ENCODE measurements around the gene FRRS1.

The FRRS1 gene

DNA sequence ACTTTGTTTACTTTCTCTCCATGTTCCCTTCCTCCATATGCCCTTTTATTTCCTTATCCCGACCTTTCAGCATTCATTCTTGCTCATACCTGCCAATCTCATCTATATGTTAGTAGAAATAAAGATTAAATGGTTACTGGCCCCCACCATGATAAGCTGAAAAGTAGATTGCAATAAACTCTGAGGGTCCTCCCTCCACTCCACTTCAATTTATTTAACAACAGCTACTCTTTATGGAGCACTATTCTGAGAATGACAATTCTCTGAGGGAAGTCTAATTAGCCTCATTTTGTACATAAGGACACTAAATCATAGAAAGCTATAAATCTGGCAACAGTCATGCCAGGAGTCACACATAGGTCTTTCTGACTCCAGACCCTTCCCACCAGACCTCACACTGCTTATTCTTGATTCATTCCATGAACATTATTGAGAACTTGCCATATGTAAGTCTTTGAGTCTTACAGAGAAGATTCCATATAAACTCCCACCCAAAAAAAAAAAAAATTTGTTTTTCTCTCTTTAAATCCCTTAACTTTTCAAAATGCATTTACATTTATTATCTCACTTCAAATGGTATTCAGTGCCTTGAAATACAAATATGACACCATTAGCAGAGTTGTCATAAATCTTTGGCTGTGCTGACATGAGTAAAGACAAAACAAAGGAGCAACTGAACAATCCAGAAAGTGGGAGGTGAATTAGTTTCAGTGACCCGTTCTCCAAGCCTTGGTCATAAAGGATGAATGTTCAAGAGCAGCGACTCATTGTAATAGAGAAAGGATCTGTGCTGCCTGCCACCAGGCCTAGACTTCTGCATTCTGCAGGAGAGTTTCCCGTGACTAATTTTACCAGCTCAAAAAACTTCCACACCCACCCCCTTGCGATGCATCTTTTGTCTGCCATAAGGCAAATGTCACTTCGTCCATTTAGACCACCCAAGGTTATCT, 92.0 kb downstream of the FRRS1 start:
- no peak overlapping the region for H2BK15ac ChIP-seq (ENCODE audit: low read depth, poor library complexity, severe bottlenecking)
- H2BK12ac ChIP-seq (ENCODE audit: low read length in 2 of 2), result peak overlapping the region in 1 of 2 experiments; percentile 31
- no peak overlapping the region for H3K27ac ChIP-seq (ENCODE audit: low read length, poor library complexity, severe bottlenecking)
- H3K27me3 ChIP-seq (ENCODE audit: control insufficient read depth in 1 of 2, insufficient read depth in 1 of 2, low read length in 2 of 2), result no peaks in the 10 kb centered on the region
- H2AFZ ChIP-seq (ENCODE audit: low read depth, low read length), result no peak overlapping the region
- no peaks in the 10 kb centered on the region for H3K9me3 ChIP-seq (ENCODE audit: control insufficient read depth, low read length)
- no peaks in the 10 kb centered on the region for H3K4me1 ChIP-seq (ENCODE audit: control insufficient read depth, insufficient read depth, low read depth, low read length)
- peak overlapping the region in 1 of 2 experiments; percentile 38 for H3K18ac ChIP-seq (ENCODE audit: low read depth in 1 of 2, low read length in 2 of 2)
- H3K9ac ChIP-seq (ENCODE audit: low read length), result peak overlapping the region; percentile 74
- H4K8ac ChIP-seq (ENCODE audit: low read length), result no peak overlapping the region
- DNase-seq, result no peak
- no peak overlapping the region for H3K23ac ChIP-seq (ENCODE audit: low read length in 2 of 2)
- WGBS, result 57% methylated on average over 3 of the region's 6 CpGs
- H3K36me3 ChIP-seq (ENCODE audit: control insufficient read depth in 1 of 2, insufficient read depth in 2 of 2, low read depth in 1 of 2, low read length in 2 of 2), result no peaks in the 10 kb centered on the region
- no peak overlapping the region for H2AK5ac ChIP-seq (ENCODE audit: low read length, severe bottlenecking)
- H3K14ac ChIP-seq (ENCODE audit: low read length in 2 of 2), result no peak overlapping the region
- H4K91ac ChIP-seq (ENCODE audit: low read length), result no peak overlapping the region
- no peak overlapping the region for H2BK5ac ChIP-seq (ENCODE audit: low read depth, low read length, poor library complexity, severe bottlenecking)
- no peak overlapping the region for H3K4me3 ChIP-seq (ENCODE audit: insufficient read depth in 1 of 2, low read depth in 1 of 2, low read length in 2 of 2)
- H3K4me2 ChIP-seq (ENCODE audit: low read length, poor library complexity, severe bottlenecking), result no peak overlapping the region
- H2BK120ac ChIP-seq (ENCODE audit: low read depth, low read length), result no peak overlapping the region
- no peak overlapping the region for H3K4ac ChIP-seq (ENCODE audit: low read depth in 1 of 2, low read length in 2 of 2)
- no peaks in the 10 kb centered on the region for H3K79me1 ChIP-seq (replicated peaks; ENCODE audit: low read length, poor library complexity, severe bottlenecking)

- Histone ChIP-seq H2AK5ac (ENCODE audit: low read length, severe bottlenecking) (no peak overlapping the region), H4K91ac (ENCODE audit: low read length) (no peak overlapping the region), H3K4me3 (ENCODE audit: insufficient read depth in 1 of 2, low read depth in 1 of 2, low read length in 2 of 2) (no peak overlapping the region), H3K9me3 (ENCODE audit: control insufficient read depth, low read length) (no peaks in the 10 kb centered on the region), H3K4me2 (ENCODE audit: low read length, poor library complexity, severe bottlenecking) (no peak overlapping the region), H3K79me1 (replicated peaks; ENCODE audit: low read length, poor library complexity, severe bottlenecking) (no peaks in the 10 kb centered on the region), H2BK15ac (ENCODE audit: low read depth, poor library complexity, severe bottlenecking) (no peak overlapping the region), H4K8ac (ENCODE audit: low read length) (no peak overlapping the region), H3K18ac (ENCODE audit: low read depth in 1 of 2, low read length in 2 of 2) (no peak overlapping the region), H3K14ac (ENCODE audit: low read length in 2 of 2) (no peak overlapping the region), H3K4ac (ENCODE audit: low read depth in 1 of 2, low read length in 2 of 2) (no peak overlapping the region), H2AFZ (ENCODE audit: low read depth, low read length) (no peak overlapping the region), H2BK120ac (ENCODE audit: low read depth, low read length) (no peak overlapping the region), H3K23ac (ENCODE audit: low read length in 2 of 2) (no peak overlapping the region), H3K9ac (ENCODE audit: low read length) (peak overlapping the region; percentile 74), H2BK12ac (ENCODE audit: low read length in 2 of 2) (no peak overlapping the region), H3K4me1 (ENCODE audit: control insufficient read depth, insufficient read depth, low read depth, low read length) (no peaks in the 10 kb centered on the region), H3K27ac (ENCODE audit: low read length, poor library complexity, severe bottlenecking) (no peak overlapping the region), H3K36me3 (ENCODE audit: control insufficient read depth in 1 of 2, insufficient read depth in 2 of 2, low read depth in 1 of 2, low read length in 2 of 2) (no peaks in the 10 kb centered on the region), H2BK5ac (ENCODE audit: low read depth, low read length, poor library complexity, severe bottlenecking) (no peak overlapping the region), H3K27me3 (ENCODE audit: control insufficient read depth in 1 of 2, insufficient read depth in 1 of 2, low read length in 2 of 2) (no peaks in the 10 kb centered on the region)
- no peak for DNase-seq
- WGBS, result 93% methylated on average over 3 of the region's 5 CpGs
These were observed 93.1 kb downstream of the FRRS1 start for GRCh38 chr1:99673315-99673714.

DNA sequence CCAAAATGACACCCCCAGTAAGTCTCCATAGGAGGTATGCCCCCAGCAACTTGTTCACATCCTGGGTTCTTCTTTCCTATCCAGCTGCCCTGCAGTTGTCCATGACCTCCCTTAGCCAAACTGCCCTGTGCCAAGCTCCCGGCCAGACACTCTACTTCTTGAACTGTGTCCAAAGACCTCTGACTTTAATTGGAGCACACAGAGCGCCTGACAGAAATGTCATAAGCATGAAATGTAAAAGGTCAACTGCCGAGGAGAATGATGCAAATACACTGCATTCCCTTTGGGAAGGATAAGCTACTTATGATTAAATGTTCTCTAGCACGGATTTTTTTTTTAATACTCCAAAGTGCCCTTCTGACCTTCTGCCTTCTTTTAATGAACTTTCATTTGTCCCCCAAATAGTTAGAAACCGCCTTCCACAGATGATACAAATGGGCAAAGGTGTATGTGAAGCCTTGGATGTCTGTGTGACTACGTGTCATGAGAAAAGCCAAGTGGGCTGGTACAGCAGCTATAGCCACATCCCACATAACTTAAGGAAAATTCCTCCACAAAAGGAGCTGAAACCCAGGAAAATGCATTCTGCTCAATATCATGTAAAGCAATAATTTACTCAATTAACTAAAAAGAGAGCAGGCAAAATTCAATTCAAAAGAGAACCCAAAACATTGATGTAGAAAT, 93.8 kb downstream of the FRRS1 start:
- Histone ChIP-seq H3K79me1 (replicated peaks; ENCODE audit: low read length, poor library complexity, severe bottlenecking) (no peaks in the 10 kb centered on the region), H3K4me2 (ENCODE audit: low read length, poor library complexity, severe bottlenecking) (no peak overlapping the region), H3K4me3 (ENCODE audit: insufficient read depth in 1 of 2, low read depth in 1 of 2, low read length in 2 of 2) (no peak overlapping the region), H2BK5ac (ENCODE audit: low read depth, low read length, poor library complexity, severe bottlenecking) (no peak overlapping the region), H4K8ac (ENCODE audit: low read length) (no peak overlapping the region), H3K4me1 (ENCODE audit: control insufficient read depth, insufficient read depth, low read depth, low read length) (no peaks in the 10 kb centered on the region), H3K23ac (ENCODE audit: low read length in 2 of 2) (no peak overlapping the region), H2BK120ac (ENCODE audit: low read depth, low read length) (no peak overlapping the region), H3K9ac (ENCODE audit: low read length) (peak overlapping the region; percentile 74), H2BK12ac (ENCODE audit: low read length in 2 of 2) (no peak overlapping the region), H2AK5ac (ENCODE audit: low read length, severe bottlenecking) (no peak overlapping the region), H2BK15ac (ENCODE audit: low read depth, poor library complexity, severe bottlenecking) (no peak overlapping the region), H3K36me3 (ENCODE audit: control insufficient read depth in 1 of 2, insufficient read depth in 2 of 2, low read depth in 1 of 2, low read length in 2 of 2) (peaks cover 0 to 3% of the 10 kb centered on the region in 2 experiments), H3K4ac (ENCODE audit: low read depth in 1 of 2, low read length in 2 of 2) (no peak overlapping the region), H3K14ac (ENCODE audit: low read length in 2 of 2) (no peak overlapping the region), H4K91ac (ENCODE audit: low read length) (no peak overlapping the region), H3K18ac (ENCODE audit: low read depth in 1 of 2, low read length in 2 of 2) (no peak overlapping the region), H3K27ac (ENCODE audit: low read length, poor library complexity, severe bottlenecking) (no peak overlapping the region), H3K9me3 (ENCODE audit: control insufficient read depth, low read length) (no peaks in the 10 kb centered on the region), H3K27me3 (ENCODE audit: control insufficient read depth in 1 of 2, insufficient read depth in 1 of 2, low read length in 2 of 2) (no peaks in the 10 kb centered on the region), H2AFZ (ENCODE audit: low read depth, low read length) (no peak overlapping the region)
- 100% methylated on average over 3 of the region's 6 CpGs for WGBS
- DNase-seq, result peak; percentile 27

DNA sequence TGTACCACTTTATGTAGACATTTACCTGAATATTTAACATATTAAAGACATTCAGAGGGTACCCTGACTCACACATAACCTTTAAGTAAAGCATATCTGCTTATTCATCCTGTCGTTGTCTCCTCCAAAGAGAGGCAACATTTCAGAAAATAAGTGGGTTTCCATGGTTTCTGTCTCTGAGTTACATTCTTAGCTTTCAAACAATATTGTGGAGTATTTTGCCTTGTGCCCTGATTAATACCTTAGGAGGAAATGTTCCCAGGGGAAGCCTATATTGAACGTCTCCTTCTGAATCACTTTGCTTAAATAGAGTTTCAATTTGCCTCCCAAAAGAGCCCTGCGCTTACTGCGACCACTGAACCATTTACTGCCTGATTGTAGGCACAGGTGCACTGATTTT, 94.4 kb downstream of the FRRS1 start:
- H4K8ac ChIP-seq (ENCODE audit: low read length), result no peak overlapping the region

More for the DNA sequence above, 94.4 kb downstream of the FRRS1 start:
- Histone ChIP-seq H3K14ac (ENCODE audit: low read length in 2 of 2) (no peak overlapping the region), H3K4ac (ENCODE audit: low read depth in 1 of 2, low read length in 2 of 2) (no peak overlapping the region), H3K79me1 (replicated peaks; ENCODE audit: low read length, poor library complexity, severe bottlenecking) (no peaks in the 10 kb centered on the region), H3K4me2 (ENCODE audit: low read length, poor library complexity, severe bottlenecking) (no peak overlapping the region), H3K9me3 (ENCODE audit: control insufficient read depth, low read length) (no peaks in the 10 kb centered on the region), H2BK5ac (ENCODE audit: low read depth, low read length, poor library complexity, severe bottlenecking) (no peak overlapping the region), H3K27me3 (ENCODE audit: control insufficient read depth in 1 of 2, insufficient read depth in 1 of 2, low read length in 2 of 2) (no peaks in the 10 kb centered on the region), H2BK12ac (ENCODE audit: low read length in 2 of 2) (no peak overlapping the region), H3K4me3 (ENCODE audit: insufficient read depth in 1 of 2, low read depth in 1 of 2, low read length in 2 of 2) (no peak overlapping the region), H3K4me1 (ENCODE audit: control insufficient read depth, insufficient read depth, low read depth, low read length) (no peaks in the 10 kb centered on the region), H3K36me3 (ENCODE audit: control insufficient read depth in 1 of 2, insufficient read depth in 2 of 2, low read depth in 1 of 2, low read length in 2 of 2) (peaks cover 0 to 3% of the 10 kb centered on the region in 2 experiments), H4K91ac (ENCODE audit: low read length) (no peak overlapping the region), H2BK120ac (ENCODE audit: low read depth, low read length) (no peak overlapping the region), H2AFZ (ENCODE audit: low read depth, low read length) (no peak overlapping the region), H3K18ac (ENCODE audit: low read depth in 1 of 2, low read length in 2 of 2) (no peak overlapping the region), H2BK15ac (ENCODE audit: low read depth, poor library complexity, severe bottlenecking) (no peak overlapping the region), H2AK5ac (ENCODE audit: low read length, severe bottlenecking) (no peak overlapping the region), H3K9ac (ENCODE audit: low read length) (peak overlapping the region; percentile 27), H3K27ac (ENCODE audit: low read length, poor library complexity, severe bottlenecking) (no peak overlapping the region), H3K23ac (ENCODE audit: low read length in 2 of 2) (no peak overlapping the region)
- WGBS, result 87% methylated on average over 3 of the region's 4 CpGs
- no peak for DNase-seq

Measured in mesenchymal stem cell (in vitro differentiated cells and primary cell).